Fibroblast of villous mesenchyme (primary cell): ENCODE data around the gene ASPN. TPM values are rescaled to one million over a fixed set of nuclear protein-coding genes. Genes with fewer than 3 reads are reported as not detected.
A peak's percentile ranks its signal among the peaks of the same experiment; 100 is the strongest.

Source experiments
- DNase-seq: peaks from one replicate; pipeline ENCODE4 v3.0.0-alpha.2; 2010; ENCODE audit warnings: low read depth
- H3K4me3 ChIP-seq: 2 replicates; pipeline ENCODE4 v1.5.1; 2011; ENCODE audit warnings: low read depth, mild to moderate bottlenecking, low read length
- CTCF ChIP-seq: IDR thresholded peaks from 2 replicates; pipeline ENCODE4 v1.5.1; 2012; ENCODE audit warnings: low read depth, mild to moderate bottlenecking, low read length; ENCODE audit not compliant: insufficient read depth
- total RNA-seq: library from RNA; depleted of rRNA; stranded (reverse); fragments of >200 nt; gene quantifications from 2 replicates; pipeline ENCODE4 v1.2.3, GENCODE V29; 2012

The ASPN gene
- total RNA-seq = 1.6 and 3.9 TPM in 2 replicates

GRCh38 chr9:92482329-92482728 lies at the start of gene ASPN:
Gene ASPN (minus strand): TSS chr9:92482506.
- H3K4me3 ChIP-seq = no peak within 1 kb of the TSS
- peak; percentile 70 for DNase-seq
- TF ChIP-seq CTCF = no peak

GRCh38 chr9:92530893-92531292 lies 48.6 kb upstream of the ASPN start:
- no peak for TF ChIP-seq CTCF
- H3K4me3 ChIP-seq = no peak overlapping the region
- DNase-seq = no peak

- no peak for TF ChIP-seq CTCF
- no peak for DNase-seq
- H3K4me3 ChIP-seq = no peak overlapping the region
These were observed 46.8 kb upstream of the ASPN start for GRCh38 chr9:92529124-92529523.

GRCh38 chr9:92528522-92528849 lies 46.2 kb upstream of the ASPN start:
- no peak overlapping the region for H3K4me3 ChIP-seq
- DNase-seq = no peak
- TF ChIP-seq CTCF = no peak

- no peak for DNase-seq
- TF ChIP-seq CTCF = no peak
- no peak overlapping the region for H3K4me3 ChIP-seq
These were observed 45.7 kb upstream of the ASPN start for GRCh38 chr9:92527832-92528521.

- no peak for DNase-seq
- TF ChIP-seq CTCF = no peak
These were observed 45.1 kb upstream of the ASPN start for GRCh38 chr9:92527291-92527828.

GRCh38 chr9:92525306-92525705 lies 43.0 kb upstream of the ASPN start:
- DNase-seq = peak; percentile 88
- no peak for TF ChIP-seq CTCF

More at GRCh38 chr9:92527291-92527828, 45.1 kb upstream of the ASPN start:
- H3K4me3 ChIP-seq = no peak overlapping the region

More at GRCh38 chr9:92525306-92525705, 43.0 kb upstream of the ASPN start:
- no peak overlapping the region for H3K4me3 ChIP-seq
